Measurements from ENCODE around the gene IQGAP3.

IQGAP3 gene

GRCh38 chr1:156503698-156504437 is 68.5 kb downstream of the IQGAP3 start:
- no peak for TF ChIP-seq CTCF (conservative IDR thresholded peaks at IDR 0.05; ENCODE audit: low read depth, low read length)

GRCh38 chr1:156502894-156503697 is 69.3 kb downstream of the IQGAP3 start:
- H3K4me3 ChIP-seq (ENCODE audit: low read depth, low read length), result peak overlapping the region; percentile 24
- peak; percentile 92 for DNase-seq (ENCODE audit: low read depth)
- no peak for TF ChIP-seq CTCF (conservative IDR thresholded peaks at IDR 0.05; ENCODE audit: low read depth, low read length)

More at GRCh38 chr1:156503698-156504437, 68.5 kb downstream of the IQGAP3 start:
- no peak overlapping the region for H3K4me3 ChIP-seq (ENCODE audit: low read depth, low read length)
- DNase-seq (ENCODE audit: low read depth), result no peak

GRCh38 chr1:156502391-156502893 is 69.9 kb downstream of the IQGAP3 start:
- TF ChIP-seq CTCF (conservative IDR thresholded peaks at IDR 0.05; ENCODE audit: low read depth, low read length), result no peak
- no peak overlapping the region for H3K4me3 ChIP-seq (ENCODE audit: low read depth, low read length)
- no peak for DNase-seq (ENCODE audit: low read depth)

- peak; percentile 58 for TF ChIP-seq CTCF (conservative IDR thresholded peaks at IDR 0.05; ENCODE audit: low read depth, low read length)
- DNase-seq (ENCODE audit: low read depth), result peak; percentile 98
- peak overlapping the region; percentile 98 for H3K4me3 ChIP-seq (ENCODE audit: low read depth, low read length)
These were observed 71.4 kb downstream of the IQGAP3 start for GRCh38 chr1:156500793-156501506.

GRCh38 chr1:156500543-156500792 is 71.9 kb downstream of the IQGAP3 start, which contains the start of gene MEF2D:
TSS of gene MEF2D (minus strand) at chr1:156500775. CDS start at chr1:156483292, 17,483 bp downstream.
- peak within 1 kb of the TSS; percentile 98 for H3K4me3 ChIP-seq (ENCODE audit: low read depth, low read length)
- no peak for TF ChIP-seq CTCF (conservative IDR thresholded peaks at IDR 0.05; ENCODE audit: low read depth, low read length)
- DNase-seq (ENCODE audit: low read depth), result no peak

GRCh38 chr1:156499842-156500542 is 72.4 kb downstream of the IQGAP3 start:
- DNase-seq (ENCODE audit: low read depth), result no peak
- H3K4me3 ChIP-seq (ENCODE audit: low read depth, low read length), result peak overlapping the region; percentile 98
- TF ChIP-seq CTCF (conservative IDR thresholded peaks at IDR 0.05; ENCODE audit: low read depth, low read length), result no peak

All from choroid plexus epithelial cell (primary cell).